Astrocyte (in vitro differentiated cells and primary cell): ENCODE measurements around the gene ARMC9. TPM values are rescaled to one million over a fixed set of nuclear protein-coding genes. Genes with fewer than 3 reads are reported as not detected.

ENCODE experiments used
- DNase-seq: peaks from one replicate; pipeline ENCODE4 v3.0.0-alpha.2; 2010; ENCODE audit warnings: low read depth
- FAIRE-seq: peaks from 2 replicates; lab custom pipeline; 2011; peaks lifted over from hg19 to GRCh38; lab: Jason Lieb, UNC
- H2AFZ ChIP-seq: 2 replicates; pipeline ENCODE4 v1.6.0; 2012; ENCODE audit warnings: low read depth, low read length, inconsistent platforms
- H3K27ac ChIP-seq: 2 replicates; pipeline ENCODE4 v1.5.1; 2011; ENCODE audit warnings: low read depth, low read length, inconsistent platforms
- H3K27me3 ChIP-seq: 2 replicates; pipeline ENCODE4 v1.6.0; 2011; ENCODE audit warnings: low read length, inconsistent platforms; ENCODE audit not compliant: insufficient read depth
- H3K36me3 ChIP-seq: 2 replicates; pipeline ENCODE4 v1.5.1; 2011; ENCODE audit warnings: low read length, inconsistent platforms; ENCODE audit not compliant: insufficient read depth
- H3K4me1 ChIP-seq: 2 replicates; pipeline ENCODE4 v1.5.1; 2011; ENCODE audit warnings: low read length, inconsistent platforms; ENCODE audit not compliant: insufficient read depth
- H3K4me2 ChIP-seq: 2 replicates; pipeline ENCODE4 v1.6.0; 2012; ENCODE audit warnings: low read length, inconsistent platforms
- H3K4me3 ChIP-seq: 2 replicates; pipeline ENCODE4 v1.5.1; 2011; ENCODE audit warnings: low read depth, mild to moderate bottlenecking, low read length, inconsistent platforms; ENCODE audit not compliant: insufficient read depth
- H3K79me2 ChIP-seq: 2 replicates; pipeline ENCODE4 v1.6.0; 2012; ENCODE audit warnings: mild to moderate bottlenecking, low read length, inconsistent platforms; ENCODE audit not compliant: insufficient read depth
- H3K9ac ChIP-seq: 2 replicates; pipeline ENCODE4 v1.6.0; 2012; ENCODE audit warnings: mild to moderate bottlenecking, low read length, inconsistent platforms
- H3K9me3 ChIP-seq: 2 replicates; pipeline ENCODE4 v1.5.1; 2012; ENCODE audit warnings: low read depth, mild to moderate bottlenecking, low read length, inconsistent platforms; ENCODE audit not compliant: insufficient read depth
- H4K20me1 ChIP-seq: 2 replicates; pipeline ENCODE4 v1.6.0; 2012; ENCODE audit warnings: low read length, inconsistent platforms; ENCODE audit not compliant: insufficient read depth
- H3K27ac Mint-ChIP-seq: one replicate; pipeline ENCODE4 v1.8.0; 2021; ENCODE audit warnings: mild to moderate bottlenecking, mixed read lengths; ENCODE audit not compliant: unreplicated experiment
- H3K27me3 Mint-ChIP-seq: one replicate; pipeline ENCODE4 v1.8.0; 2021; ENCODE audit warnings: low read depth, mixed read lengths; ENCODE audit not compliant: unreplicated experiment
- H3K36me3 Mint-ChIP-seq: one replicate; pipeline ENCODE4 v1.8.0; 2021; ENCODE audit warnings: low read depth, mixed read lengths; ENCODE audit not compliant: unreplicated experiment
- H3K4me1 Mint-ChIP-seq: one replicate; pipeline ENCODE4 v1.8.0; 2021; ENCODE audit warnings: low read depth, mixed read lengths; ENCODE audit not compliant: unreplicated experiment
- H3K4me3 Mint-ChIP-seq: one replicate; pipeline ENCODE4 v1.8.0; 2021; ENCODE audit warnings: mild to moderate bottlenecking, moderate library complexity, mixed read lengths; ENCODE audit not compliant: unreplicated experiment
- H3K9me3 Mint-ChIP-seq: one replicate; pipeline ENCODE4 v1.8.0; 2021; ENCODE audit warnings: mild to moderate bottlenecking, mixed read lengths; ENCODE audit not compliant: unreplicated experiment
- CTCF ChIP-seq: IDR thresholded peaks from 2 replicates; pipeline ENCODE4 v1.5.1; 2011; ENCODE audit warnings: low read depth, mild to moderate bottlenecking, inconsistent platforms, low read length, moderate library complexity; ENCODE audit not compliant: insufficient read depth
- EZH2 ChIP-seq: IDR thresholded peaks from 2 replicates; pipeline ENCODE4 v1.6.1; 2012; ENCODE audit warnings: mild to moderate bottlenecking, low read length, inconsistent platforms; ENCODE audit not compliant: insufficient read depth
- total RNA-seq: library from RNA; stranded (reverse); gene quantifications from 2 replicates; pipeline ENCODE4 v1.2.1, GENCODE V29; 2021

The ARMC9 gene
- total RNA-seq, 1 donor from 2014 or later = 52.4 TPM

GRCh38 chr2:231288590-231288989 lies 90.2 kb downstream of the ARMC9 start:
- Mint-ChIP-seq H3K27me3 (no peaks in the 10 kb centered on the region), H3K36me3 (peaks cover 49% of the 10 kb centered on the region), H3K27ac (no peak overlapping the region), H3K4me1 (no peaks in the 10 kb centered on the region), H3K9me3 (peaks cover 1% of the 10 kb centered on the region), H3K4me3 (no peak overlapping the region)
- no peak overlapping the region for H3K4me3 ChIP-seq
- no peaks in the 10 kb centered on the region for H3K27me3 ChIP-seq
- no peak overlapping the region for H2AFZ ChIP-seq
- H3K9me3 ChIP-seq = no peaks in the 10 kb centered on the region
- peaks cover 19% of the 10 kb centered on the region for H3K36me3 ChIP-seq
- H3K9ac ChIP-seq = no peak overlapping the region
- H3K4me1 ChIP-seq = no peaks in the 10 kb centered on the region
- H3K79me2 ChIP-seq = no peaks in the 10 kb centered on the region
- H3K27ac ChIP-seq = no peak overlapping the region
- H3K4me2 ChIP-seq = no peak overlapping the region
- FAIRE-seq (no peak), DNase-seq (no peak)
- TF ChIP-seq EZH2 (no peak), CTCF (no peak)
- H4K20me1 ChIP-seq = no peaks in the 10 kb centered on the region

GRCh38 chr2:231290321-231291015 lies 92.0 kb downstream of the ARMC9 start:
- Mint-ChIP-seq H3K4me3 (no peak overlapping the region), H3K4me1 (peaks cover 4% of the 10 kb centered on the region), H3K27me3 (no peaks in the 10 kb centered on the region), H3K36me3 (peaks cover 48% of the 10 kb centered on the region), H3K27ac (no peak overlapping the region), H3K9me3 (peaks cover 1% of the 10 kb centered on the region)
- Histone ChIP-seq H3K36me3 (peaks cover 19% of the 10 kb centered on the region), H3K4me1 (no peaks in the 10 kb centered on the region), H3K4me2 (no peak overlapping the region), H3K27ac (no peak overlapping the region), H3K79me2 (no peaks in the 10 kb centered on the region), H4K20me1 (no peaks in the 10 kb centered on the region), H3K9me3 (no peaks in the 10 kb centered on the region), H3K9ac (no peak overlapping the region), H3K4me3 (no peak overlapping the region), H2AFZ (no peak overlapping the region), H3K27me3 (no peaks in the 10 kb centered on the region)
- TF ChIP-seq EZH2 (no peak), CTCF (no peak)
- FAIRE-seq (no peak), DNase-seq (no peak)

- H3K9me3 ChIP-seq = no peaks in the 10 kb centered on the region
- DNase-seq = no peak
- no peaks in the 10 kb centered on the region for H3K27me3 ChIP-seq
- no peaks in the 10 kb centered on the region for H3K79me2 ChIP-seq
- no peaks in the 10 kb centered on the region for H3K27me3 Mint-ChIP-seq
- peaks cover 15% of the 10 kb centered on the region for H3K36me3 ChIP-seq
- H3K4me3 ChIP-seq = no peak overlapping the region
- no peak overlapping the region for H2AFZ ChIP-seq
- H3K4me1 Mint-ChIP-seq = peaks cover 12% of the 10 kb centered on the region
- H3K27ac Mint-ChIP-seq = no peak overlapping the region
- H3K4me2 ChIP-seq = no peak overlapping the region
- H4K20me1 ChIP-seq = no peaks in the 10 kb centered on the region
- H3K27ac ChIP-seq = no peak overlapping the region
- no peaks in the 10 kb centered on the region for H3K9me3 Mint-ChIP-seq
- no peak for FAIRE-seq
- H3K4me3 Mint-ChIP-seq = no peak overlapping the region
- H3K4me1 ChIP-seq = peaks cover 12% of the 10 kb centered on the region
- no peak overlapping the region for H3K9ac ChIP-seq
- peaks cover 41% of the 10 kb centered on the region for H3K36me3 Mint-ChIP-seq
- TF ChIP-seq EZH2 = no peak
- no peak for TF ChIP-seq CTCF
Observed at GRCh38 chr2:231292472-231293134, 94.2 kb downstream of the ARMC9 start.
